Chondrocyte (in vitro differentiated cells): ENCODE measurements around the gene SMPD2. TPM values are rescaled to one million over a fixed set of nuclear protein-coding genes. Genes with fewer than 3 reads are reported as not detected.
A peak's percentile ranks its signal among the peaks of the same experiment; 100 is the strongest.

Experiments used
- DNase-seq: peaks from one replicate; pipeline ENCODE4 v3.0.0; 2021; ENCODE audit warnings: mixed read lengths, low spot score
- H3K27ac Mint-ChIP-seq: one replicate; pipeline ENCODE4 v1.8.0; 2021; ENCODE audit warnings: mild to moderate bottlenecking, moderate library complexity, mixed read lengths; ENCODE audit not compliant: unreplicated experiment
- H3K27me3 Mint-ChIP-seq: 2 replicates; pipeline ENCODE4 v1.8.0; 2021; ENCODE audit warnings: low read depth, mixed read lengths
- H3K36me3 Mint-ChIP-seq: 2 replicates; pipeline ENCODE4 v1.8.0; 2021; ENCODE audit warnings: low read depth, mixed read lengths
- H3K4me1 Mint-ChIP-seq: 2 replicates; pipeline ENCODE4 v1.8.0; 2021; ENCODE audit warnings: low read depth, mild to moderate bottlenecking, mixed read lengths
- H3K4me3 Mint-ChIP-seq: one replicate; pipeline ENCODE4 v1.8.0; 2021; ENCODE audit warnings: mild to moderate bottlenecking, moderate library complexity, mixed read lengths; ENCODE audit not compliant: unreplicated experiment
- H3K9me3 Mint-ChIP-seq: 2 replicates; pipeline ENCODE4 v1.8.0; 2021; ENCODE audit warnings: low read depth, mixed read lengths
- CTCF ChIP-seq: fragments of 200-600 bp; sonication (generic); IDR thresholded peaks from 2 replicates; pipeline ENCODE4 v1.5.0; 2021; ENCODE audit warnings: antibody characterized with exemption, mild to moderate bottlenecking, moderate library complexity
- total RNA-seq: library from RNA; stranded (reverse); gene quantifications from 3 replicates; pipeline ENCODE4 v1.2.1, GENCODE V29; 2021

SMPD2 gene
- total RNA-seq, 1 donor from 2014 or later = 5.6 TPM

DNA sequence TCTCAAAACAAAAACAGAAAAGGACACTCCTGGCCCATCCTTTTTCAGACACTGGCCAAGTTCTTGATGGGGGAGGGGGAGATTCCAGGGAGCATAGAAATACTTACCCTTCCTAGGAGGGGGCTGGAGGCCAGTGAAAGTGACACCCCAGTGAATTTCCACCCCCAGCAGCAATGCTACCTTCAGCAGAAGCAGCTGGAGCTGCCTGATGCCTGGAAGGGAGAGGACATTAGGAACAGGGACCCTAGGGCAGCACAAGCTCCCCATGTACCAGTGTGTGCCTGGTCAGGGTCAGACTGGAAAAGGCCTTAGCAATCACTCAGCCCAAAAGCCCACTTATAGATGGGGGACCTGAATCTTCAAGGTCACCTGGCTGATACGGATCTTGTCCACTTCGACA lies 12.6 kb downstream of the SMPD2 start:
- Mint-ChIP-seq H3K9me3 (no peaks in the 10 kb centered on the region), H3K4me3 (no peak overlapping the region), H3K27ac (no peak overlapping the region), H3K36me3 (peaks cover 14% of the 10 kb centered on the region), H3K4me1 (peaks cover 33% of the 10 kb centered on the region), H3K27me3 (no peaks in the 10 kb centered on the region)
- no peak for TF ChIP-seq CTCF
- DNase-seq = no peak

DNA sequence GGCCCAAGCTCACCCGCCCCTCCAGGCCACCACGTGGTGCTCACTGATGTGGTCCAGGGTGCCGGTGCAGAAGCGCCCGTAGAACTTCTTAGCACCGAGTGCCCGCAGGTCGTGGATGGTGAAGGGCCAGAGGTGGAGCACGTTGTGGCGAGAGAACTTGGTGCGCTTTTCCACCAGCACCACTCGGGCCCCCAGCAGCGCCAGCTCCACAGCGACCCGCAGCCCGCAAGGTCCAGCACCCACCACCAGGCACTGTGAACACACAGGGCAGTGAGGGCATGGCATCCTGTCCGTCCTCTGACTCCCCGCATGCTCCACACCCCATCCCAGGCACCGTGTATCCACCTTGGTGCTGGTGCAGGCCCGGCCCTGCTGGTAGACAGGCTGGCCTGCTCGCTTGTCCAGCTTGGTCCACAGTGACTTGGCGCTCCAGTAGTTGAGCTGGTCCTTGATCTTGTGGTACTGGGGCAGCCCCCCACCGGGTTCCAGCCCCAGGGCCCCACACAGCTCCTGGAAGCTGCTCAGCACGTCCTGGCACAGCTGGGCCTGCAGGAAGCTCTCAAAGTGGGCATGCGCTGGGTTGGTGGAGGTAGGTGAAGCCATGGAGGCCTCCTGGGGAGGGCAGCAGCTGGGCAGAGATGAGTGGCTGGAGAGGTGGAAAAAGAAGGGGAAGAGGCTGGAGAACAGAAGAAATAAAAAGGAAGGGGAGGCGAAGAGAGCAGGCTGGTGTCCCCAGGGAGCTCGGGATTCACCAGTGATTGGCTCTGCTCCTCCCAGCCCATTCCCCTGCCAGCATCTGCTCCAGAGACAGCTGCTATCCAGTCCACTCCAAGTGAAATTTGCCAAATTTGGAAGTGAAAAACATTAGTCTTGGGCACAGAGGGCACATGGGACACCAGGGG lies 13.3 kb downstream of the SMPD2 start:
- Mint-ChIP-seq H3K27ac (peak overlapping the region; percentile 80), H3K27me3 (no peaks in the 10 kb centered on the region), H3K4me1 (peaks cover 33% of the 10 kb centered on the region), H3K9me3 (no peaks in the 10 kb centered on the region), H3K4me3 (peak overlapping the region; percentile 98), H3K36me3 (peaks cover 14% of the 10 kb centered on the region)
- DNase-seq = no peak
- no peak for TF ChIP-seq CTCF

- DNase-seq = no peak
- peak; percentile 11 for TF ChIP-seq CTCF
- Mint-ChIP-seq H3K4me3 (peak overlapping the region; percentile 98), H3K27me3 (no peaks in the 10 kb centered on the region), H3K27ac (peak overlapping the region; percentile 91), H3K36me3 (peaks cover 11% of the 10 kb centered on the region), H3K4me1 (peaks cover 33% of the 10 kb centered on the region), H3K9me3 (no peaks in the 10 kb centered on the region)
Measured at GRCh38 chr6:109454496-109455436, 14.2 kb downstream of the SMPD2 start.

DNA sequence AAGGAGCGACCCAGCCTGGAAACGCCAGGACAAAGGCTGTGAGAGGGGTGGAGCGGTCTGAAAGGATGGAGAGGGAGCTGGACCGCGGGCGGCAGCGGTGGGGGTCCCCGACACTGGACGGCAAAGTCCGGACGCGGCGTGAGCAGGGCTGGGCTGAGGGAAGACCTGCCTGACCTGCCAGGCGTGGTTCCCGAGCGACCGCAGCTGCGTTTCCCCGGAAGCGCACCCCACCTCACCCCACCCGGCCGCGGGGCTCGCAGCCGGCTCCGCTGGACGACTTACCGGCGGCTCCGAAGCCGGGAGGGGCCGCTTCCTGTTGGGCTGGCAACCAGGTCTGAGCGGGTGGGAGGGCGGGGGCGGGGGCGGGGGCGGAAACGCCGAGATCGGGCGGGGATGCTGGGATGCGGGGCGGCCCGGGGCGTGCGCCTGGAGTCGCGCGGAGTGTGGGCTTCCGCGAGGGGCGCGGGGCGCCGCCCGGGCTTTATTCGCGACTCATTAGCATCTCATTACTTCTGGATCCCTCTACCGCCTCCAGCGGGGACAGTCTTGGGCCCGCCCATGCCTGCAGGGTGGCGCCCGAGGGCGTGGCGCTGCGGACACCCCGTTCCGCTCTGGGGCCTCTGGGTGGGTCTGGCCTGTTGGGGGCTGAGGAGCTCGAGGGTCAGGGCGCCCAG lies 15.1 kb downstream of the SMPD2 start, which contains the start of gene MICAL1:
Gene MICAL1, minus strand, starts transcription at position 336 of the 674 bp plus-strand sequence. CDS start 1,576 bp downstream, outside the sequence.
- peaks cover 33% of the 10 kb centered on the region for H3K4me1 Mint-ChIP-seq

More for the DNA sequence above, 15.1 kb downstream of the SMPD2 start, which contains the start of gene MICAL1:
- Mint-ChIP-seq H3K27me3 (no peaks in the 10 kb centered on the region), H3K27ac (peak within 1 kb of the TSS; percentile 91), H3K4me3 (peak within 1 kb of the TSS; percentile 98), H3K36me3 (peaks cover 10% of the 10 kb centered on the region), H3K9me3 (no peaks in the 10 kb centered on the region)
- no peak for DNase-seq
- TF ChIP-seq CTCF = peak; percentile 65
